ENCODE results near the gene SYT1. TPM values are rescaled to one million over a fixed set of nuclear protein-coding genes. Genes with fewer than 3 reads are reported as not detected.

SYT1 gene
- total RNA-seq, 1 donor from 2014 or later, result 0.30 TPM

DNA sequence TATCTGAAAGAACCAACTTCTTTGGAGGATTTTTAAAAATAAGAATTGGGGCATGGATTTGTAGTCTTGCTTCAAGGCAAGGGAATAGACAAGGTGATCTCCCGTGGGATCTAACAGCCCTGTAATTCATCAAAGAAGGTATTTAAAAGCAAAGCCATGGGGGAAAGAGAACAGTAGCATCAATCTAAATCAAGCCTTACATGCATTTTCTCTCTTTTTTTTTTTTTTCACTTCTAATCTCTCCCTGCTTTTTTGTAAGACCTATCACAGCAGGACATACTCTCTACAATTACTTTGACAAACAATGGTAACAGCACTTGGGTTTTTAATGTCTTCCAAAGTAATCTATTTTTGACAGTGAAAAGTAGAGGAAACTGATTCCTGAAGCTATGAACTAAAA, 458.3 kb downstream of the SYT1 start:
- Histone ChIP-seq H3K4me3 (no peak overlapping the region), H3K27ac (replicated peaks) (no peak overlapping the region), H3K36me3 (no peaks in the 10 kb centered on the region), H3K9me3 (replicated peaks) (no peaks in the 10 kb centered on the region), H3K27me3 (ENCODE audit: low read depth) (no peaks in the 10 kb centered on the region), H3K4me1 (no peaks in the 10 kb centered on the region)
- intact Hi-C loops (cut with micrococcal nuclease), result no loop called here
- TF ChIP-seq, protein P1, sequence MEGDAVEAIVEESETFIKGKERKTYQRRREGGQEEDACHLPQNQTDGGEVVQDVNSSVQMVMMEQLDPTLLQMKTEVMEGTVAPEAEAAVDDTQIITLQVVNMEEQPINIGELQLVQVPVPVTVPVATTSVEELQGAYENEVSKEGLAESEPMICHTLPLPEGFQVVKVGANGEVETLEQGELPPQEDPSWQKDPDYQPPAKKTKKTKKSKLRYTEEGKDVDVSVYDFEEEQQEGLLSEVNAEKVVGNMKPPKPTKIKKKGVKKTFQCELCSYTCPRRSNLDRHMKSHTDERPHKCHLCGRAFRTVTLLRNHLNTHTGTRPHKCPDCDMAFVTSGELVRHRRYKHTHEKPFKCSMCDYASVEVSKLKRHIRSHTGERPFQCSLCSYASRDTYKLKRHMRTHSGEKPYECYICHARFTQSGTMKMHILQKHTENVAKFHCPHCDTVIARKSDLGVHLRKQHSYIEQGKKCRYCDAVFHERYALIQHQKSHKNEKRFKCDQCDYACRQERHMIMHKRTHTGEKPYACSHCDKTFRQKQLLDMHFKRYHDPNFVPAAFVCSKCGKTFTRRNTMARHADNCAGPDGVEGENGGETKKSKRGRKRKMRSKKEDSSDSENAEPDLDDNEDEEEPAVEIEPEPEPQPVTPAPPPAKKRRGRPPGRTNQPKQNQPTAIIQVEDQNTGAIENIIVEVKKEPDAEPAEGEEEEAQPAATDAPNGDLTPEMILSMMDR (IDR thresholded peaks at IDR 0.05; ENCODE audit: borderline replicate concordance), result no peak
- no peak for DNase-seq

DNA sequence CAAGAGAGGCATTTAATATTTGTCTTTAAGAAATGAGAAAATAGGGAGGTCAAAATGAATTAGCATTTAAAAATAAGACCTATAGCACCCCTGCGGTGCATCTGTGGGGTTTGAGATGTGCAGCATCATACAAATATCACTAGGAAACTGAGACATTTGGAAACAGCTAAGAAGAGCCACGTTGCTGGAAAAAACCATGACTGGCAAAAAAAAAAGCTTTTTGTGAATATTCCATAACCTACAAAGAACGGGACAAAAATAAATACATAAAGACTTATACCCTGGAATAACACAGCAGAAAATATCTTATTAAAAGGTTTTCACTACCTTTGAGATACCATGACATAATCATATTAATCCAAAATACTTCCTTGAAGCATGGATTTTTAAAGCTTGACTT, 460.0 kb downstream of the SYT1 start:
- no peaks in the 10 kb centered on the region for H3K36me3 ChIP-seq
- no peaks in the 10 kb centered on the region for H3K9me3 ChIP-seq (replicated peaks)
- DNase-seq, result no peak
- no peak overlapping the region for H3K27ac ChIP-seq (replicated peaks)
- H3K4me3 ChIP-seq, result no peak overlapping the region
- H3K4me1 ChIP-seq, result no peaks in the 10 kb centered on the region
- intact Hi-C loops (cut with micrococcal nuclease), result no loop called here
- H3K27me3 ChIP-seq (ENCODE audit: low read depth), result no peaks in the 10 kb centered on the region
- TF ChIP-seq, protein P1 (IDR thresholded peaks at IDR 0.05; ENCODE audit: borderline replicate concordance), result no peak

DNA sequence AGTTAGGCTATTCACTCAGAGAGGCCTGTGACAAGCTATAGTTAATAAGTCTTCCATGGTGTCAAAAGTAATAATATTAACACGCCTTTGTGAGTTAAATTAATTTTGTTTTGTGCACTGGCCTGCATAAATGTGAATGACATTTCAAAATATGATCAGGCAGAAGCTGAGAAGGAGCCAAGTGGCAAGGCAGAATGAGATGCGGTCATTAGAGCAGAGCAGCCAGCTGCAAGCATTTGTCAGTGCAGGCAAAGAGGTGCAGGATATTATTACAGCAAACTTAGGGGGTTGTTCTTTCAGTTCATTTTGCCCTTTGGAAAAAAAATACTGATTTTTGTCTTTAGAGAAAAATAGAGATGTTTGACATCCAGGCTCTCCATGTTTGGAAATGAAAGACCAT, 461.6 kb downstream of the SYT1 start:
- no peak overlapping the region for H3K27ac ChIP-seq (replicated peaks)
- H3K27me3 ChIP-seq (ENCODE audit: low read depth), result no peaks in the 10 kb centered on the region
- H3K9me3 ChIP-seq (replicated peaks), result no peaks in the 10 kb centered on the region
- no peak overlapping the region for H3K4me3 ChIP-seq
- TF ChIP-seq, protein P1 (IDR thresholded peaks at IDR 0.05; ENCODE audit: borderline replicate concordance), result no peak
- no peaks in the 10 kb centered on the region for H3K4me1 ChIP-seq
- intact Hi-C loops (cut with micrococcal nuclease), result no loop called here
- H3K36me3 ChIP-seq, result no peaks in the 10 kb centered on the region
- no peak for DNase-seq

DNA sequence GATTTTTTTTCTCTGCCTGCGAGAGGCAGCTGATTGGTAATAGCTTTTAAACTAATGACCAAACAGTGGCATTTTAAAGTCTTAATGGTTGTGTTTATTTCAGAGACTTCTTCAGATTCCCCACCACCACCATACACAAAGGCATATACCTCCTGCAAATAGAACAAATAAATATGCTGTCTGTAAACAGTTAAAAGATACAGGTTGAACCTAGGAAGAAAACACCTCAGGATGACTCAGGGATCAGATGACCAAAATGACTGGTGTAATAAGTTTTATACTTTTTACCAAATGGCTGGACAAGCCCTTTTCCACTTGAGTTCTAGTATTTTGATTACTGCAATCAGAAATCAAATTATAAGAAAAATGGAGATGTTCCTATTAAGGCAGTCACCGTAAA, 462.1 kb downstream of the SYT1 start:
- no peak for DNase-seq
- intact Hi-C loops (cut with micrococcal nuclease), result no loop called here
- H3K27ac ChIP-seq (replicated peaks), result no peak overlapping the region
- no peaks in the 10 kb centered on the region for H3K36me3 ChIP-seq
- no peaks in the 10 kb centered on the region for H3K27me3 ChIP-seq (ENCODE audit: low read depth)
- H3K4me1 ChIP-seq, result no peaks in the 10 kb centered on the region
- TF ChIP-seq, protein P1 (IDR thresholded peaks at IDR 0.05; ENCODE audit: borderline replicate concordance), result no peak
- no peak overlapping the region for H3K4me3 ChIP-seq
- H3K9me3 ChIP-seq (replicated peaks), result no peaks in the 10 kb centered on the region

DNA sequence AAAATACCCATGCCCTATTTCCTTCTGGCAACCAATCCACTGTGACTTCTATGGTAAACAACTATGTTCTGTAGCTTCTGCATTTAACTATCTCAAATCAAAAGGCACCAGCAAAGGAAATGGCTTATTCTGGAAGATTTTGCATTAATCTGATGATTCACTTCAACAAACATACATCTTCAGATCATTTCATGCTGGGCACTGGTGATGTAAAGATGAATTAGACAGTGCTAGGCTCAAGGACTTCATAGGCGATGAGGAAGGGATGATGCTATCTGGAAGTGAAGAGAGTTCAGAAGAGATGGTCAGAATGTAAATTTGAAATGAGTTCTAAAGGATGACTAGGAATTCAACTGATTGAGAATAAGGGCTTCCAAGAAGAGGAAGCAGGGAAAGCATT, 462.9 kb downstream of the SYT1 start:
- Histone ChIP-seq H3K36me3 (no peaks in the 10 kb centered on the region), H3K27me3 (ENCODE audit: low read depth) (no peaks in the 10 kb centered on the region), H3K9me3 (replicated peaks) (no peaks in the 10 kb centered on the region), H3K4me3 (no peak overlapping the region), H3K27ac (replicated peaks) (no peak overlapping the region), H3K4me1 (no peaks in the 10 kb centered on the region)
- no peak for DNase-seq
- TF ChIP-seq, protein P1 (IDR thresholded peaks at IDR 0.05; ENCODE audit: borderline replicate concordance), result no peak
- intact Hi-C loops (cut with micrococcal nuclease), result no loop called here

DNA sequence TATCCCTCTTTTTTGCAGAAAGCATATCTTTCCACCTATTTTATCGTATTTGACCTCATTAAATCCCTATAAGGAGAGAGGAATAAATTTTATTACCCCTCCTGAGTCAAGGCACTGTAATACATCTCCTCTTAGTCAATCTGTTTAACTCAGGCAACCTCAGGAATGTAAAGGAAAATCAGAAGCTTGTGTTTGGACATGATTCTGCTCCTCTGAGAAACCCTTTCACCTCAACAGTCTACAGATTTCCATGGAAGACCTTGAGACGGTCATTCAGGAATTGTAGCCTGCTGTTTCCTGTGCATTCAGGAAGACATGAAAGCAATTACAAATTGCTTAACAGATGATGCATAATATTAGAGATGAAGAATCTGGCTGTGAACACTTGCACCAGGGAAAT, 465.4 kb downstream of the SYT1 start:
- Histone ChIP-seq H3K36me3 (no peaks in the 10 kb centered on the region), H3K27ac (replicated peaks) (no peak overlapping the region), H3K27me3 (ENCODE audit: low read depth) (no peaks in the 10 kb centered on the region), H3K4me3 (no peak overlapping the region), H3K9me3 (replicated peaks) (no peaks in the 10 kb centered on the region), H3K4me1 (no peaks in the 10 kb centered on the region)
- no peak for DNase-seq
- intact Hi-C loops (cut with micrococcal nuclease), result no loop called here
- TF ChIP-seq, protein P1 (IDR thresholded peaks at IDR 0.05; ENCODE audit: borderline replicate concordance), result no peak

All from left ventricle myocardium inferior (tissue), 1 donor.